K562 (cell line): ENCODE results near the gene HIPK2. TPM values are rescaled to one million over a fixed set of nuclear protein-coding genes. Genes with fewer than 3 reads are reported as not detected.

ENCODE experiments used
- ATAC-seq: fragments of 200-7000 bp; cut with Tn5 transposase; 3 replicates; pipeline ENCODE4 v1.9.1; 2020; ENCODE audit warnings: moderate library complexity
- BruUV-seq: library from RNA; stranded (reverse); fragments of 400-500 nt; replicated peaks from 2 replicates; lab custom pipeline; 2021; lab: Mats Ljungman, UMichigan
- CTCF ChIA-PET: fragments of 300-600 bp; formaldehyde crosslinking; extraction: SDS; loops from one replicate; lab custom pipeline; 2021; ENCODE audit warnings: low intra/inter-chr PET ratio; lab: Yijun Ruan, JAX
- POLR2A ChIA-PET: fragments of 300-600, 350-650 bp; sonication (Branson Sonifier 250); formaldehyde crosslinking; extraction: SDS; loops from one replicate; lab custom pipeline; 2021; ENCODE audit warnings: antibody characterized with exemption, inconsistent platforms; lab: Yijun Ruan, JAX
- DNase-seq, 4 experiments: peaks; one replicate each; pipeline versions ENCODE4 v3.0.0 to v3.0.0-alpha.2; 2011 to 2018; ENCODE audit warnings: low spot score in 3 of 4, mixed read lengths in 3 of 4; ENCODE audit errors: extremely low read depth in 1 of 4
- FAIRE-seq: peaks from 2 replicates; lab custom pipeline; 2011; peaks lifted over from hg19 to GRCh38; lab: Jason Lieb, UNC
- H2AFZ ChIP-seq: 2 replicates; pipeline ENCODE4 v1.6.0; 2011; ENCODE audit warnings: low read depth, low read length, control low read depth, inconsistent platforms
- H3K27ac ChIP-seq: fragments of 200-600 bp; 3 replicates; pipeline ENCODE4 v1.8.0; 2011; ENCODE audit warnings: low read depth, mild to moderate bottlenecking, control low read depth, inconsistent platforms, low read length, moderate library complexity, mixed read lengths; ENCODE audit errors: extremely low read depth
- H3K27me3 ChIP-seq, 2 experiments: fragments of 300-600 bp in 1 of 2; 2 replicates in 1 of 2; 3 replicates in 1 of 2; pipeline versions ENCODE4 v1.6.0 to v1.8.0; 2011; ENCODE audit warnings: inconsistent platforms in 2 of 2, low read length in 2 of 2, mild to moderate bottlenecking in 1 of 2, mixed read lengths in 1 of 2, moderate library complexity in 1 of 2; ENCODE audit not compliant: control insufficient read depth in 2 of 2, insufficient read depth in 2 of 2
- H3K36me3 ChIP-seq: fragments of 300-600 bp; 3 replicates; pipeline ENCODE4 v1.8.0; 2011; ENCODE audit warnings: mild to moderate bottlenecking, low read length, inconsistent platforms; ENCODE audit not compliant: control insufficient read depth, insufficient read depth
- H3K4me1 ChIP-seq, 2 experiments: fragments of 200-600 bp in 1 of 2; replicated peaks in 1 of 2; 2 replicates in 1 of 2; 3 replicates in 1 of 2; pipeline versions ENCODE4 v1.5.1 to v1.8.0; 2011; ENCODE audit warnings: inconsistent platforms in 2 of 2, low read length in 2 of 2, mild to moderate bottlenecking in 1 of 2, mixed read lengths in 1 of 2, moderate library complexity in 1 of 2; ENCODE audit not compliant: control insufficient read depth in 2 of 2, insufficient read depth in 2 of 2
- H3K4me2 ChIP-seq: 2 replicates; pipeline ENCODE4 v1.6.1; 2011; ENCODE audit warnings: low read length, control low read depth, inconsistent platforms, mixed read lengths; ENCODE audit not compliant: insufficient read depth
- H3K4me3 ChIP-seq: fragments of 200-600 bp; sonication (generic), shearing (Covaris generic); 2 replicates; pipeline ENCODE4 v1.5.1; 2016; ENCODE audit warnings: control low read depth, inconsistent platforms
- H3K79me2 ChIP-seq: fragments of 200-600 bp; 3 replicates; pipeline ENCODE4 v1.8.0; 2011; ENCODE audit warnings: low read length, inconsistent platforms; ENCODE audit not compliant: control insufficient read depth, insufficient read depth
- H3K9ac ChIP-seq, 2 experiments: 2 replicates each; pipeline versions ENCODE4 v1.6.0 to v1.6.1; 2011; ENCODE audit warnings: low read depth in 2 of 2, low read length in 2 of 2, control low read depth in 1 of 2, inconsistent platforms in 1 of 2, mild to moderate bottlenecking in 1 of 2, mixed read lengths in 1 of 2; ENCODE audit not compliant: insufficient read depth in 1 of 2
- H3K9me1 ChIP-seq: one replicate; pipeline ENCODE4 v1.6.0; 2011; ENCODE audit warnings: inconsistent platforms, mild to moderate bottlenecking, low read length, moderate library complexity; ENCODE audit not compliant: control insufficient read depth, insufficient read depth
- H3K9me3 ChIP-seq: replicated peaks from 2 replicates; pipeline ENCODE4 v1.5.1; 2011; ENCODE audit warnings: low read depth, low read length, inconsistent platforms; ENCODE audit not compliant: control insufficient read depth, insufficient read depth
- H4K20me1 ChIP-seq: replicated peaks from 2 replicates; pipeline ENCODE4 v1.6.1; 2011; ENCODE audit warnings: low read length, inconsistent platforms, mixed read lengths; ENCODE audit not compliant: control insufficient read depth, insufficient read depth
- BCOR ChIP-seq: fragments of 450-650 bp; IDR thresholded peaks from 2 replicates; pipeline ENCODE4 v1.6.1; 2016
- CHD7 ChIP-seq: fragments of 200-600 bp; sonication (generic); IDR thresholded peaks from one replicate; pipeline ENCODE4 v1.6.1; 2012; ENCODE audit warnings: mild to moderate bottlenecking, low read depth, low read length, inconsistent platforms
- KAT8 ChIP-seq: fragments of 450-650 bp; IDR thresholded peaks from 2 replicates; pipeline ENCODE4 v1.6.1; 2016; ENCODE audit warnings: low read depth, mild to moderate bottlenecking
- POLR2G ChIP-seq: fragments of 200-400 bp; formaldehyde crosslinking; IDR thresholded peaks from 2 replicates; pipeline ENCODE4 v1.6.1; 2017; ENCODE audit warnings: low read depth, mild to moderate bottlenecking, antibody characterized with exemption, low read length, moderate library complexity
- POLR3A ChIP-seq: IDR thresholded peaks from 2 replicates; pipeline ENCODE4 v1.6.1; 2011; ENCODE audit warnings: borderline replicate concordance, mild to moderate bottlenecking, moderate library complexity; ENCODE audit not compliant: insufficient read length, insufficient read depth; ENCODE audit errors: extremely low read depth
- RBBP5 ChIP-seq: fragments of 200-600 bp; sonication (generic); IDR thresholded peaks from 2 replicates; pipeline ENCODE4 v1.6.1; 2012; ENCODE audit warnings: borderline replicate concordance, mild to moderate bottlenecking, low read length, control low read depth, inconsistent platforms; ENCODE audit not compliant: insufficient read depth, poor library complexity, severe bottlenecking
- SMC3 ChIP-seq: conservative IDR thresholded peaks from 2 replicates; pipeline ENCODE4 v1.6.1; 2011; ENCODE audit warnings: low read depth, low read length, improper control_type of control experiment; ENCODE audit not compliant: insufficient read depth
- ZNF785 ChIP-seq: fragments of 250-450 bp; sonication (Bioruptor Pico); IDR thresholded peaks from 2 replicates; pipeline ENCODE4 v1.4.0; 2020; ENCODE audit warnings: mild to moderate bottlenecking
- WGBS: fragments of 100-300 bp; shearing (Covaris generic); methylation state at CpG from one replicate; pipeline ENCODE4 v1.1.6; 2016; ENCODE audit warnings: low coverage, mixed read lengths; ENCODE audit not compliant: insufficient coverage; ENCODE audit errors: missing lambda C conversion rate; 5-methylcytosine and 5-hydroxymethylcytosine counted together
- in situ Hi-C: fragments of 300-500 bp; cut with MboI; formaldehyde crosslinking; loops from 4 replicates; pipeline ENCODE4 v1.15.0; 2018; ENCODE audit warnings: inconsistent platforms, mixed read lengths
- intact Hi-C: fragments of 100-400 bp; cut with micrococcal nuclease; formaldehyde crosslinking; loops from 2 replicates; pipeline ENCODE4 v1.14.2; 2022
- polyA plus RNA-seq, 8 experiments: library from polyadenylated mRNA; depleted of rRNA in 4 of 8; stranded (reverse) in 5 of 8; unstranded in 3 of 8; fragments of >200 nt; fragmentation: Nextera tagmentation in 2 of 8; fragmentation: Illumina TruSeq in 1 of 8; extraction: Ambion mirVana in 2 of 8; extraction: Trizol in 1 of 8; gene quantifications; 2 replicates each; pipeline versions ENCODE4 v1.2.1 to v1.2.3, GENCODE V29; 2011 to 2014; ENCODE audit warnings: inconsistent platforms in 1 of 8, missing spikeins in 1 of 8
- total RNA-seq, 7 experiments: library from RNA; depleted of rRNA in 6 of 7; stranded (reverse); fragments of >200 nt in 6 of 7; fragmentation: Illumina TruSeq in 2 of 7; extraction: Trizol in 2 of 7; gene quantifications; 2 replicates each; pipeline versions ENCODE4 v1.2.1 to v1.2.3, GENCODE V29; 2011 to 2021; ENCODE audit warnings: low replicate concordance in 1 of 7

Gene HIPK2
- total and polyA plus RNA-seq, 9 of the 15 experiments (the other 6 are each of a cell fraction or from before 2014, with no cell fraction given) = 0.69 to 19.8 (median 5.1) TPM

- TF ChIP-seq SMC3 = peak; percentile 68
- no peak for TF ChIP-seq POLR3A
Measured at GRCh38 chr7:139618482-139619366, 159.1 kb downstream of the HIPK2 start (continued).

- Histone ChIP-seq H3K36me3 (peaks cover 15% of the 10 kb centered on the region), H3K9me1 (no peaks in the 10 kb centered on the region), H3K27ac (no peak overlapping the region), H3K4me2 (no peak overlapping the region), H3K27me3 (no peaks in the 10 kb centered on the region), H3K4me3 (no peak overlapping the region), H2AFZ (no peak overlapping the region), H3K9ac (no peak overlapping the region), H3K79me2 (no peaks in the 10 kb centered on the region), H4K20me1 (no peaks in the 10 kb centered on the region), H3K4me1 (no peaks in the 10 kb centered on the region), H3K9me3 (no peaks in the 10 kb centered on the region)
- ATAC-seq = no peak
- 47% methylated on average over 1 of the region's 1 CpG for WGBS
- intact Hi-C loops = loop anchor here (5.0 kb wide), 1 partner anchor 385 kb away; no protein-coding TSS in a partner anchor
- no peak for DNase-seq
- ChIA-PET POLR2A (interaction anchor here (1.0 to 1.6 kb wide), 4 partner anchors 12 to 360 kb away, joined by 3 to 8 read pairs (median 3); no protein-coding TSS in a partner anchor), CTCF (interaction anchor here (5.2 kb wide), 1 partner anchor 386 kb away, joined by 42 read pairs; no protein-coding TSS in a partner anchor)
- no peak for FAIRE-seq
- no TSS peak for BruUV-seq
- in situ Hi-C loops = no loop called here
- no peak for TF ChIP-seq RBBP5
- TF ChIP-seq POLR2G = no peak
- TF ChIP-seq ZNF785 = no peak
- no peak for TF ChIP-seq BCOR
- no peak for TF ChIP-seq KAT8
- no peak for TF ChIP-seq CHD7
Measured at GRCh38 chr7:139617074-139617473, 160.7 kb downstream of the HIPK2 start.
